GM12872 (cell line): ENCODE measurements around the gene ASXL1.

Experiments
- TF ChIP-seq, protein P1 (sequence below): IDR thresholded peaks from 3 replicates; pipeline ENCODE4 v1.5.1; 2011; ENCODE audit warnings: low read depth, mild to moderate bottlenecking, low read length, moderate library complexity; ENCODE audit not compliant: insufficient read depth

Gene ASXL1

DNA sequence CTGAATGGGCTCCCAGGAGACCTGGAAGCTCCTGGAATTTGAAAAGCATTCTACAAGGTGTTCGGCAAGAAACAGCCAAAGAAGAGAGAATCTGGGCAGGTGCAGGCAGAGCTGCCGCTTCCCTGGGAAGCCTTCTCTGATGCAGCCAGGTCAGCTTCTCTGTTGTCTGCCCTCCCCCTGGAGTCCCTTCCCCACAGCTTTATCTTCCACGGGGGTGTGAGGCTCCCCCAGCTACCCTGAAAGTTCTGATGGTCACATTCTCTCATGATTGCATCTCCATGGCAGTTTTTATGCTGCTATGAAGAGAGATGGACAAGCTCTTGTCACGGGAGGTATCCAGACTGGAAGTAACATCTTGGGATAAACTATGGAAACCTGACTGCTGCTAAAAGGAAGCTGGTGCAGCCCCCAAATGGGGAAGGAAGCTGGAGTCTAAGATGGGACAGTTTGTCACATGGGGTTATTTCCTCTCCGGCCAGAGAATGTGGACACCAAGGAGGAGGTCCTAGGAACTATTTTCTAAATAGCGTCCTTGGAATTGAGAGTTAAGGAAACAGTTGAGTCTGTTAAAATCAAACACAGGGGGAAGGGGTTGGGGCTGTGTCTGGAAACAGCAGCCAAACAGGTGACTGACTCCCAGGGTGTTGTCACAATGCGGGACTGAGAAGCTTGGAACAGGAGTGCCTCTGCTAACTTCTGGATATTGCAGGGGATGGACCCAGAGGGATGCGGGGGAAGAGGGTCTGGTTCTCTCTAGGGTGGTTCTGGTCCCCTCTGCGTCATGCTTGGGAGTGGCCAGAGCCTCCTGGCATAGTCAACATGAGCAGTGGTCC lies 91.1 kb downstream of the ASXL1 start:
- TF ChIP-seq, protein P1, sequence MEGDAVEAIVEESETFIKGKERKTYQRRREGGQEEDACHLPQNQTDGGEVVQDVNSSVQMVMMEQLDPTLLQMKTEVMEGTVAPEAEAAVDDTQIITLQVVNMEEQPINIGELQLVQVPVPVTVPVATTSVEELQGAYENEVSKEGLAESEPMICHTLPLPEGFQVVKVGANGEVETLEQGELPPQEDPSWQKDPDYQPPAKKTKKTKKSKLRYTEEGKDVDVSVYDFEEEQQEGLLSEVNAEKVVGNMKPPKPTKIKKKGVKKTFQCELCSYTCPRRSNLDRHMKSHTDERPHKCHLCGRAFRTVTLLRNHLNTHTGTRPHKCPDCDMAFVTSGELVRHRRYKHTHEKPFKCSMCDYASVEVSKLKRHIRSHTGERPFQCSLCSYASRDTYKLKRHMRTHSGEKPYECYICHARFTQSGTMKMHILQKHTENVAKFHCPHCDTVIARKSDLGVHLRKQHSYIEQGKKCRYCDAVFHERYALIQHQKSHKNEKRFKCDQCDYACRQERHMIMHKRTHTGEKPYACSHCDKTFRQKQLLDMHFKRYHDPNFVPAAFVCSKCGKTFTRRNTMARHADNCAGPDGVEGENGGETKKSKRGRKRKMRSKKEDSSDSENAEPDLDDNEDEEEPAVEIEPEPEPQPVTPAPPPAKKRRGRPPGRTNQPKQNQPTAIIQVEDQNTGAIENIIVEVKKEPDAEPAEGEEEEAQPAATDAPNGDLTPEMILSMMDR: no peak

DNA sequence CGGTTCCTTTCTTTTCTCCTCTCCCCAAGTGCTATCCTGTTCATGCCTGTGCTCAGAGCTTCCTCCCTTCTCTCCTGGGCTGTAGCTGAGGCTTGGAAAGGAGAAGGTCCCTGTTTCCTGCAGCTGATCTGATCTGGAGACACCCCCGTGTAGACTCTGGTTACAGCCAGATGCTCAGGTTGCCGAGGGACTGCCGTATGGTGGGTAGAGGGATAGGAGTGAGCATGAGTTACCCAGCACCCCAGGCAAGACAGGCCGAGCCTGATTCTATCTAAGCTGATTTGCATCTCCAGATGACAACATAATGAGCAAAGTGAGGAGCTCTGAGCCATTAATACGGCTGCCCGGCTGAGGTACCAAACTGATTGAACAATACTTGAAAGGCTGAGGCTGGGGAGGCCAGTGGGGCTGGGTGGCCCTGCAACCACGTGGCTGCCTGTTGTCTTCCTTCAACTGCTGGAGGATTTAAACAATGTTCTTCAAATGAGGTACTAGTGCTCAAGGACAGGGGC lies 91.8 kb downstream of the ASXL1 start:
- TF ChIP-seq, protein P1: no peak

DNA sequence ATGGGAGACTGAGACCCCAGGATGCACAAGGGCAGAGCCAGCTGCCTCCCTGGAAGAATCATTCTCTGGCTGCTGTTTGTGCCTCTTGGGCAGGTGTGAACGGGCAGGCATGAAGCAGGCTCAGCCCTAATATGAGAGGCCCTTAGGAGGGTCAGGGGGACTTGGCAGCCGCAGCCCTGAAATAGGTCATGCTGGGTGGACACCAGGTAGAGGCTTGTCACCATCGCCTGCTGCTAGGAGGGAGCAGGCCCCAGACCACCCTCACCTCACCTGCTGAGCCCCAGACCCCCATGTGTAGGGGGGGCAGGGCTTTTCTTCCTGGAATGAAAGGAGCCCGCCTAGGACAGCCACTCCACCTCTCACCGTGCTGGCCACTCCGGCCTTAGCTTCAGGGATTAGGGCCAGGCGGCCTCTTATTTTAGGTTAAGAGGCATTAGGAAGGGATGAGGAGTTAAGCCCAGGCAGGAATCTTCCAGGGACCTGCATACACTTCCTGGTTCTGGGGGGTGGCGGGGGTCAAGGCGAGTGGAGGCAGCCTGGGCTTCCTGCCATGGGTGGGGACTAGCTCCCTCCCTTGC lies 92.4 kb downstream of the ASXL1 start:
- TF ChIP-seq, protein P1: no peak

DNA sequence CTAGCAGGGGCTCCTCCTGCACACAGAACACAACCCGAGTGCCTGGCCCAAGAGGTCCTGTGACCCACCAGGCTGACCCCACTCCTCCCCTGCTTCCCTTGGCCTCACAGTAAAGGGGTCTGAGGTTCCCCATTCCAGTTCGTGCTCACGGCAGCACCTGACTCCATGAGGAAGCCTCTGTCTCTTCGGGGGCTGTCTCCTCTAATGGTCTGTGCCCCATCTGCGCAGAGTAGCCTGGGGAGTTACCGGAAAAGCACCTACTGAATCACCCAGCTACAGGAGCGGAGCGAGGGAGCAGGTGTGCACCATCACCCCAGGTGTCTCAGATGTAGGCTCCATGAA lies 93.2 kb downstream of the ASXL1 start:
- TF ChIP-seq, protein P1: no peak

DNA sequence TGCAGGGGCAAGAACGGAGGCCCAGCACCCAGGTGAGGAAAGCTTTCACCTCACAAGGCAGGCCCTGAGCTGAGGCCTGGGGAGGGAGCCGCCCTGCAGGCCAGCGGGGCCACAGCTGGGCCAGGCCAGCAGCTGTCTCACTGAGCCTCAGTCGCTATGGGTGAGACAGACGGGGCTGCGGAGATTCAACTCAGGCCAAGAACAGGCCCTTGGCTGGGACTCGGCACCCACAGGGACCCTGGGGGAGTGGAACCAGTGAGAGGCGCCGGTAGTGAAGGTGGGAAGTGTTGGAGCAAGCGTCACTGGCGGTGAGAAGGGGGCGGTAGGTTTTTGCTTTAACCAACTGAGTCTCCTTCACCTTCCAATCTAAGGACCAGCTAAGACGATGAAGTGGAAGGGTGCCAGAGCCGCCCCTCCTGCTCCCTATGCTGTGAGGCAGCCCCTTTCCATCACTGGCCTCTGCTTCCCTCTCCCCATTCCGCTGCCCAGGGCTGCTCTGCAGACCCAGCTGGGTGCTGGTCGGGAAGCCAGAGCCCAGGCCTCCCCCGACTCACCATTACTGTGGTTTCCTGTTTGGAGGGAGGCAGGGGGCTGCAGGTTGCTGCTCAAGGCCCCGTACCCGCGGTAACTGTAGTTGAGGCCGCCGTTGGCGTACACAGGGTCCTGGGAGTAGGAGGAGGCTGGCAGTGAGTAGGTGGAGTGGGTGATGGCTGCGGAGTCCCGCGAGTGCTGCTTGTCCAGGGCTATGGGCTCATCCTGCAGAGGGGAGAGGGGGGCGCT lies 93.7 kb downstream of the ASXL1 start:
- TF ChIP-seq, protein P1: no peak

DNA sequence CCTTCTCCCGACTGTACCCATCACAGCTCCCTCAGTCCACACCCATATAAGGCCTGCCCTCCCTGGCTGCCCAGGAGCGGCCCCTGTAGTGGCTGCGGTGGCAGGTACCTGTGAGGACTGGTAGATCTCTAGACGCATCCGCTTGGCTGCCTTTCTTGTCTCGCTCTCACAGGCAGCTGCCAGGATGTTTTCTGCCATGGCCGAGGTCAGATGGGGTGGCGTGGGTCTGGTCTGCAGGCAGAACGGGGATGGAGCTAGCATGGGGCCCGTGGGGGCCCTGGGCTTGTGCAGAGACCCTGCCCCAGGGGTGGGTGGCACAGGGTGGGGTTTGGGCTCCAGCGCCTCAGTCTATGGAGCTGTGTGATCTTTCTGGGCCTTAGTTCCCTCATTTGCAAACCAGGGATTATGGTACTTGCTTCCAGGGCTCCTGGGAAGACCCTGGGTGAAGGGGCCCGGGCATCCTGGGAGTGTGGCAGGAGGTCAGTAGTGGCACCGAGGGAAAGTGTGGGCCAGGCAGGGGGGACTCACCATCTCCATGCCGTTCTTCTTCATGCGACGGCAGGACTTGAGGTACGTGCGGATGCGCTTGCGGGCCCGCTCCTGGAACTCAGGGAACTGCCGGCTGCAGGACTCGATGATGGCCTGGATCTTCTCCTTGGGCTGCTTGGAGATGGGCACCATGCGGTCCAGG lies 94.8 kb downstream of the ASXL1 start:
- TF ChIP-seq, protein P1: no peak

DNA sequence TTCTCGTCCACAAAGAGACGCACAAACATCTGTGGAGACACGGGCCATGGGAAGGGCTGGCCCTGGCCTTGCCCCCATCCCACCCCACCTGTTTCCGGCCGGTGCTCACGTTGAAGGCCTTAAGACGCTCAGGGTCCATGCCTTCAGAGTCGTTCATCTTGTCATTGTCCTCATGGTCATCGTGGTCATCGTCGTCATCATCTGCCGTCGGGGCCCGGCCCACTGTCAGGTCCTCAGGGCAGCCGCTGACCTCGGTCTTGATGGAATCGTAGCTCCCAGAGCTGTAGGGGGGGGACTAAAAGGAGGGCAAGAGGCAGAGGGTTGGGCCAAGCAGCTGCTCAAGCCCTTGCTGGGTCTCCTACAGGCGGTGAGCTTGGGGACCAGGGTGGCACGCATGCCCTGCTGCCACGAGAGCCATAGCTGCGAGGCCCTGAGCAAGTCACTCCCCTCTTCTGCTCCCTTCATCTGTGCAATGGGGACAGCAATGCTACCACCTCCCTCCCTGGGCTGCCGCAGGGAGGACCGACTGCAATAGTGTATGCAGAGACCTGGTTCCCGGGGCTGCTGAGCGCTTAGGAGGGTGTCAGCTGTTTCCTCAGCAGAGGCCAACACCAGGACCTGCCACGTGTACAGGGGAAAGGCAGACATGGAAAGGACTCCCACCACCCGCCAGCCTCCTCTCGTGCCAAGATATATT lies 95.5 kb downstream of the ASXL1 start:
- TF ChIP-seq, protein P1: no peak
